C4-2B (cell line): Measurements from ENCODE around the gene AMFR.

Experiments
- ZFX ChIP-seq: fragments of 450-650 bp; IDR thresholded peaks from 2 replicates; pipeline ENCODE4 v1.6.1; 2017
- TF ChIP-seq, protein P1 (sequence below): fragments of 450-650 bp; conservative IDR thresholded peaks from 2 replicates; pipeline ENCODE4 v1.5.1; 2017; ENCODE audit warnings: mild to moderate bottlenecking

DNA sequence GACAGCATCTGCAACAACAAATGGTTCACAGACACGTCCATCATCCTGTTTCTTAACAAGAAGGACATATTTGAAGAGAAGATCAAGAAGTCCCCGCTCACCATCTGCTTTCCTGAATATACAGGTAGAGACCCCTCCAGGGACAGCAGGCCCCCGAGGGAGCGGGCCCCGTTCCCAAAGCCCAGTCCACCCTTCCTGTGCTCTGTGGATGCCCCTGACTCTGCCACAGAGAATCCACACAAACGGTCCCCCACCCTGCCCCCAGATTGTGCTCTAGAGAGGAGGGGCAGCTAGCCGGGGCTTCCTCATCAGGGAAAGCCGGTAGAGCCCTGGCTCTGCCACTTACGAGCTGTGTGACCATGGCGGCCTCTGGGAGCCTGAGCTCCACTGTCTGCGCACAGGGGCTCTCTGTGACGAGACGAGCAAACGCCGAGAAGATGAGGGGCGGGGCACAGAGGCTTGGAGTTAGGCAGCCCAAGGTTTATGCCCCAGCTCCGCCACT lies 84.4 kb downstream of the AMFR start:
- TF ChIP-seq, protein P1, sequence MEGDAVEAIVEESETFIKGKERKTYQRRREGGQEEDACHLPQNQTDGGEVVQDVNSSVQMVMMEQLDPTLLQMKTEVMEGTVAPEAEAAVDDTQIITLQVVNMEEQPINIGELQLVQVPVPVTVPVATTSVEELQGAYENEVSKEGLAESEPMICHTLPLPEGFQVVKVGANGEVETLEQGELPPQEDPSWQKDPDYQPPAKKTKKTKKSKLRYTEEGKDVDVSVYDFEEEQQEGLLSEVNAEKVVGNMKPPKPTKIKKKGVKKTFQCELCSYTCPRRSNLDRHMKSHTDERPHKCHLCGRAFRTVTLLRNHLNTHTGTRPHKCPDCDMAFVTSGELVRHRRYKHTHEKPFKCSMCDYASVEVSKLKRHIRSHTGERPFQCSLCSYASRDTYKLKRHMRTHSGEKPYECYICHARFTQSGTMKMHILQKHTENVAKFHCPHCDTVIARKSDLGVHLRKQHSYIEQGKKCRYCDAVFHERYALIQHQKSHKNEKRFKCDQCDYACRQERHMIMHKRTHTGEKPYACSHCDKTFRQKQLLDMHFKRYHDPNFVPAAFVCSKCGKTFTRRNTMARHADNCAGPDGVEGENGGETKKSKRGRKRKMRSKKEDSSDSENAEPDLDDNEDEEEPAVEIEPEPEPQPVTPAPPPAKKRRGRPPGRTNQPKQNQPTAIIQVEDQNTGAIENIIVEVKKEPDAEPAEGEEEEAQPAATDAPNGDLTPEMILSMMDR: no peak
- no peak for TF ChIP-seq ZFX
